Upper lobe of left lung (tissue), 4 donors: ENCODE data around the gene MYO5B.

Experiments
- CTCF ChIP-seq, 6 experiments: fragments of 450-650 bp in 4 of 6; fragments of 200-600 bp in 2 of 6; sonication (generic) in 2 of 6; IDR thresholded peaks; one replicate each; pipeline ENCODE4 v1.5.1; 2016 to 2019; ENCODE audit warnings: antibody characterized with exemption in 6 of 6
- EP300 ChIP-seq, 4 donors: sonication (generic); formaldehyde crosslinking; IDR thresholded peaks; one replicate each; pipeline ENCODE4 v1.5.1; 2017; ENCODE audit warnings: antibody characterized with exemption in 4 of 4, control low read depth in 2 of 4

DNA sequence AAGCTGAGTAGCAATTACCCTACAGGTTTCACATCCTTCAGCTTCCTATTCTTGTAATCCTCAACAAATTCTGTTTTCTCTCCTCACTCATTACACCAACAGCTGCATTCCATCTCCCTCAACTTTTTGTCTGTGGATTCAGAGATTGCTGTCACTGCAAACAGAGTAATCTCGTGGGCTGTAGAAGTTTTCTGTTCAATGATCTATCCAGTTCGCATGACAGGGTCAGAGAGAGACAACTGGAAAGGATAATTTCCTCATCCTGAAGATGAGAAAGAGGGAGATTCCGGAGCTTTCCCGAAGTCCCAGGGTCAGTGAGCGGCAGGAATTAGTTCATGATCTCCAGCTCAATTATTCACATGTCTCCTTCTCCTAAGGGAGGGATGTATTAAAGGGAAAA lies 75.7 kb downstream of the MYO5B start:
- TF ChIP-seq CTCF (IDR thresholded peaks at IDR 0.05) = no peak
- TF ChIP-seq EP300 (IDR thresholded peaks at IDR 0.05) = no peak
